ENCODE measurements around the gene NPIPA3.
"Not testable (repeated sequence)": the region's sequence is repeated elsewhere in the genome, so short reads cannot be mapped to it uniquely, and the experiment has no call there.

NPIPA3 gene

DNA sequence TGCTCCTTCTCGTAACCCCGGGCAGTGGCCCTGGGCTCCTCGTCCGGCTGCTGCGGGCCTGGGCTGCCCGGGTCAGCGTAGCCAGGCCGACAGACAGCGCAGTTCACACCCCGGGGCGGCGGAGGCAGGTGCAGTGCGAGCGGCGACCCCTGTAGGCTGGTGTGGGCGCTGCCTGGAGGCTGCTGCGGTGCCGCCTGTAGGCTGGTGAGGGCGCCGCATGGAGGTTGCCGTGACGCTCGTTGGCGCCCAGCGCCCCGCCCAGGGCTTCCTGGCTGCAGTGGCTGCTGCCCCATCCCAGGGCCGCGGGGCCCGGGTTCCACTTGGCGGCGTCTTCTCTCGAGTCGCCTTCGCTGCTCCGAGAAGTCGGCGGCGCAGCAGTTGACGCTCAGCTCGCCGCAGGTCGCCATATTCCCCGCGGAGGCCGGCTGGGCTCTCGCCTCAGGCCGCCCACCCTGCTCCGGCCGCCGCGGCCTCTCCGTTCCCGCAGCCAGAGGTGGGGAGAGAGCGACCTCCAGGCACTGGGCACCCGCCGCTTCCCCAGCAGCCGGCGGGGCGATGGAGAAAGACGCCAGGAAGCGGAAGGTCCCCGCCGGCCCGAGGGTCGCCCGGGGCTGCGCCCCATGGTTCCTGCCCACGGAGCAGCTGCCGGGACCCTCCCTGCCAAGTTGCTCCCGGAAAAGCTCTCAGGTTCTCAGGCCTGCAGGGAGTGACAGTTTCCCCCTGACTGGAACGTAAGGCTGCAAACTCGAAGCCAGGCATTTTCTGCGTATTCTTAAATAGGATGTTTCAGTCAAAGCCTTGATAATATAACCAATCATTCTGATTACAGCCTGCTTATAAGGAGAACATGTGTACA lies 39.3 kb downstream of the NPIPA3 start, which contains the start of gene NPIPA2:
Gene NPIPA2 (plus strand): TSS at position 261 of the 856 bp plus-strand sequence. CDS start 5,533 bp downstream, outside the sequence.
- DNase-seq = not testable (repeated sequence)

DNA sequence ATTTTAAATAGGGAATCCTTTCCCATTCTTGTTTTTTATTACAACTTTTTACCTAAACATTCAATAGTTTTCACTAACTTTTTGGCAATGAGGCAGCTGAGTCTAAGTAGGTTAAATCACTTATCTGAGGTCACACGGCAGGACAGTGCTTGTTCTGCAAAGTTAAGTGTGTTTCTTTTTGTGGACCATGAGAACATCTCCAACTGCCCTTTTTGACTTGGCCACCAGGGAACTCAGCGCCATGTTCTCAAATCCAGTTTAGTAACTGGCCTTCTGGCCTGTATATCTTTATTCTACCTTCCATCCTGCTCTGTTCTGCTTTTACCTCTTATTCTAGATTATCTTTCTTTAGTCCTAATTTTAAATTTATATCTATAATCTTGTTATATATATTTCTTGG lies 70.4 kb downstream of the NPIPA3 start:
- not testable (repeated sequence) for DNase-seq

DNA sequence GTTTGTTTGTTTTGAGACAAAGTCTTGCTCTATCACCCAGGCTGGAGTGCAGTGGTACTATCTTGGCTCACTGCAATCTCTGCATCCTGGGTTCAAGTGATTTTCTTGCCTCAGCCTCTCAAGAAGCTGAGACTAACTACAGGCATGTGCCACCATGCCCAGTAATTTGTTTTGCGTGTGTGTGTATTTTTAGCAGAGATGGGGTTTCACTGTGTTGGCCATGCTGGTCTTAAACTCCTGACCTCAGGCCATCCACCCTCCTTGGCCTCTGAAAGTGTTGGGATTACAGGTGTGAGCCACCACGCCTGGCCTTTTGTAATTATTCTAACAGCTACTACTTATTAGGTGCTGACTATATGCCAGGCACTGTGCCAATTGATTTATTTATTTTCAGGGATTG lies 72.4 kb downstream of the NPIPA3 start:
- not testable (repeated sequence) for DNase-seq

Measured in stimulated activated CD4-positive, alpha-beta T cell treated with anti-CD3 and anti-CD28 coated beads, Interleukin-2, amount 100 ng/mL, for 48 hours (primary cell).